Body of pancreas (tissue), 4 donors: ENCODE results near the gene NTN4. TPM values are rescaled to one million over a fixed set of nuclear protein-coding genes. Genes with fewer than 3 reads are reported as not detected.
"Not testable (repeated sequence)": the region's sequence is repeated elsewhere in the genome, so short reads cannot be mapped to it uniquely, and the experiment has no call there.

Experiments
- ATAC-seq: fragments of 150-250 bp; one replicate; pipeline ENCODE4 v1.9.1; 2016
- DNase-seq, 4 donors: peaks; one replicate each; pipeline ENCODE4 v3.0.0-alpha.2; 2019
- H3K27ac ChIP-seq, 4 donors: fragments of 200-600 bp; sonication (generic); 1 replicate in 3 of 4; 2 replicates in 1 of 4; pipeline versions ENCODE4 v1.5.1 to v1.6.1; 2016 to 2019; ENCODE audit warnings: mild to moderate bottlenecking in 1 of 4, mixed read lengths in 1 of 4, moderate library complexity in 1 of 4
- H3K27me3 ChIP-seq, 2 donors: fragments of 200-600 bp; sonication (generic); one replicate each; pipeline ENCODE4 v1.6.0; 2016; ENCODE audit warnings: mild to moderate bottlenecking in 1 of 2
- H3K36me3 ChIP-seq, 2 donors: fragments of 200-600 bp; sonication (generic); replicated peaks in 1 of 2; 2 replicates each; pipeline ENCODE4 v1.5.1; 2016; ENCODE audit warnings: low read depth in 2 of 2; ENCODE audit not compliant: insufficient read depth in 1 of 2
- H3K4me1 ChIP-seq: fragments of 200-600 bp; sonication (generic); one replicate; pipeline ENCODE4 v1.6.0; 2016
- H3K4me3 ChIP-seq, 2 donors: fragments of 200-600 bp; sonication (generic); 1 replicate in 1 of 2; 2 replicates in 1 of 2; pipeline ENCODE4 v1.5.1; 2016 to 2019
- H3K9me3 ChIP-seq, 3 donors: fragments of 200-600 bp; sonication (generic); 1 replicate in 2 of 3; 2 replicates in 1 of 3; pipeline ENCODE4 v1.5.1; 2016
- CTCF ChIP-seq, 7 experiments: fragments of 450-650 bp in 4 of 7; fragments of 200-600 bp in 3 of 7; sonication (generic) in 3 of 7; IDR thresholded peaks; one replicate each; pipeline ENCODE4 v1.5.1; 2016 to 2019; ENCODE audit warnings: antibody characterized with exemption in 7 of 7
- POLR2A ChIP-seq, 3 donors: fragments of 450-650 bp; IDR thresholded peaks; one replicate each; pipeline ENCODE4 v1.6.1; 2016; ENCODE audit warnings: antibody characterized with exemption in 3 of 3, mild to moderate bottlenecking in 2 of 3
- WGBS, 2 donors: methylation state at CpG; one replicate each; pipeline ENCODE4 v1.1.5; 2017; 5-methylcytosine and 5-hydroxymethylcytosine counted together
- intact Hi-C: fragments of 100-400 bp; cut with DNase I; formaldehyde crosslinking; loops from one replicate; pipeline ENCODE4 v1.15.1; 2023
- total RNA-seq, 2 donors: library from RNA; depleted of rRNA; stranded (reverse); fragments of >200 nt; gene quantifications; one replicate each; pipeline ENCODE4 v1.1.0, GENCODE V29; 2016

NTN4 gene
- total RNA-seq, 2 donors from 2014 or later: 47.7 to 62.0 TPM

- Histone ChIP-seq H3K9me3 (no peaks in the 10 kb centered on the region), H3K4me1 (peaks cover 37% of the 10 kb centered on the region), H3K27ac (no peak overlapping the region), H3K36me3 (no peaks in the 10 kb centered on the region), H3K27me3 (no peaks in the 10 kb centered on the region), H3K4me3 (no peak overlapping the region)
- no peak for DNase-seq
- intact Hi-C loops: no loop called here
- ATAC-seq: no peak
- 95 to 99% methylated on average over 3 of the region's 3 CpGs for WGBS, 2 donors
- TF ChIP-seq CTCF (IDR thresholded peaks at IDR 0.05) (no peak), POLR2A (IDR thresholded peaks at IDR 0.05) (no peak)
Measured at GRCh38 chr12:95759039-95759438, 31.5 kb downstream of the NTN4 start.

- Histone ChIP-seq H3K27me3 (no peaks in the 10 kb centered on the region), H3K36me3 (no peaks in the 10 kb centered on the region), H3K4me1 (peaks cover 17% of the 10 kb centered on the region), H3K9me3 (no peaks in the 10 kb centered on the region), H3K4me3 (no peak overlapping the region), H3K27ac (no peak overlapping the region)
- intact Hi-C loops: no loop called here
- ATAC-seq (no peak), DNase-seq (no peak)
- TF ChIP-seq POLR2A (IDR thresholded peaks at IDR 0.05): no peak
- no peak for TF ChIP-seq CTCF (IDR thresholded peaks at IDR 0.05)
- 61 to 65% methylated on average over 5 of the region's 5 CpGs for WGBS, 2 donors
Measured at GRCh38 chr12:95756362-95756761, 34.2 kb downstream of the NTN4 start.

- DNase-seq: no peak
- WGBS, 2 donors: 33 to 43% methylated on average over 6 of the region's 6 CpGs
- H3K9me3 ChIP-seq: no peaks in the 10 kb centered on the region
Measured at GRCh38 chr12:95755261-95755865, 35.2 kb downstream of the NTN4 start.

GRCh38 chr12:95746062-95746461 lies 44.5 kb downstream of the NTN4 start:
- ATAC-seq, intact Hi-C loops: not testable (repeated sequence)

More at GRCh38 chr12:95755261-95755865, 35.2 kb downstream of the NTN4 start:
- Histone ChIP-seq H3K4me1 (peaks cover 17% of the 10 kb centered on the region), H3K27me3 (no peaks in the 10 kb centered on the region), H3K36me3 (no peaks in the 10 kb centered on the region), H3K4me3 (no peak overlapping the region), H3K27ac (peak overlapping the region in 2 of 4 donors; percentile 3 to 26)
- ATAC-seq: no peak
- TF ChIP-seq POLR2A (IDR thresholded peaks at IDR 0.05) (no peak), CTCF (IDR thresholded peaks at IDR 0.05) (no peak)
- intact Hi-C loops: no loop called here

GRCh38 chr12:95742586-95742985 lies 48.0 kb downstream of the NTN4 start:
- intact Hi-C loops: no loop called here
- peak overlapping the region; percentile 8 to 93 (median 64) for H3K27ac ChIP-seq
- peak in 3 of 4 donors; percentile 22 to 55 (median 31) for DNase-seq

More at GRCh38 chr12:95746062-95746461, 44.5 kb downstream of the NTN4 start:
- H3K27me3 ChIP-seq, H3K27ac ChIP-seq, H3K9me3 ChIP-seq, H3K36me3 ChIP-seq, H3K4me3 ChIP-seq, DNase-seq: not testable (repeated sequence)
- peaks cover 27% of the 10 kb centered on the region for H3K4me1 ChIP-seq
- 75% methylated on average over 8 of the region's 8 CpGs for WGBS, 2 donors

More at GRCh38 chr12:95742586-95742985, 48.0 kb downstream of the NTN4 start:
- no peaks in the 10 kb centered on the region for H3K27me3 ChIP-seq
- no peaks in the 10 kb centered on the region for H3K36me3 ChIP-seq
- no peak for ATAC-seq
- no peak overlapping the region for H3K4me3 ChIP-seq
- no peaks in the 10 kb centered on the region for H3K9me3 ChIP-seq
- no peak for TF ChIP-seq POLR2A (IDR thresholded peaks at IDR 0.05)
- no peak for TF ChIP-seq CTCF (IDR thresholded peaks at IDR 0.05)
- H3K4me1 ChIP-seq: peaks cover 61% of the 10 kb centered on the region
- 40 to 45% methylated on average over 4 of the region's 4 CpGs for WGBS, 2 donors
